Epithelial cell of proximal tubule (primary cell): ENCODE results near the gene TBL1X. TPM values are rescaled to one million over a fixed set of nuclear protein-coding genes. Genes with fewer than 3 reads are reported as not detected.
A peak's percentile ranks its signal among the peaks of the same experiment; 100 is the strongest.

Source experiments
- DNase-seq: peaks from one replicate; pipeline ENCODE4 v3.0.0-alpha.2; 2011; ENCODE audit warnings: low read depth
- H3K4me3 ChIP-seq: 2 replicates; pipeline ENCODE4 v1.5.1; 2011; ENCODE audit warnings: low read depth, mild to moderate bottlenecking, low read length
- CTCF ChIP-seq: conservative IDR thresholded peaks from 2 replicates; pipeline ENCODE4 v1.5.1; 2012; ENCODE audit warnings: low read depth, mild to moderate bottlenecking, low read length
- total RNA-seq: library from RNA; depleted of rRNA; stranded (reverse); fragments of >200 nt; gene quantifications from 2 replicates; pipeline ENCODE4 v1.2.3, GENCODE V29; 2015

Gene TBL1X
- total RNA-seq, 1 donor from 2014 or later, result 9.1 TPM

GRCh38 chrX:9593756-9594155 is 128.9 kb downstream of the TBL1X start:
- no peak for DNase-seq
- no peak overlapping the region for H3K4me3 ChIP-seq
- TF ChIP-seq CTCF, result no peak

- no peak for DNase-seq
Measured at GRCh38 chrX:9595174-9595573, 130.3 kb downstream of the TBL1X start.

GRCh38 chrX:9596837-9597236 is 132.0 kb downstream of the TBL1X start:
- TF ChIP-seq CTCF, result no peak
- no peak for DNase-seq

More at GRCh38 chrX:9595174-9595573, 130.3 kb downstream of the TBL1X start:
- H3K4me3 ChIP-seq, result no peak overlapping the region
- TF ChIP-seq CTCF, result no peak

GRCh38 chrX:9597361-9598035 is 132.6 kb downstream of the TBL1X start:
- no peak for DNase-seq
- no peak overlapping the region for H3K4me3 ChIP-seq

More at GRCh38 chrX:9596837-9597236, 132.0 kb downstream of the TBL1X start:
- H3K4me3 ChIP-seq, result no peak overlapping the region

GRCh38 chrX:9598344-9598743 is 133.5 kb downstream of the TBL1X start:
- TF ChIP-seq CTCF, result no peak
- no peak for DNase-seq
- no peak overlapping the region for H3K4me3 ChIP-seq

More at GRCh38 chrX:9597361-9598035, 132.6 kb downstream of the TBL1X start:
- TF ChIP-seq CTCF, result no peak

- TF ChIP-seq CTCF, result peak; percentile 16
- peak overlapping the region; percentile 13 for H3K4me3 ChIP-seq
- peak; percentile 75 for DNase-seq
Measured at GRCh38 chrX:9604111-9604907, 139.5 kb downstream of the TBL1X start.
